Measurements from ENCODE around the gene VAV2. TPM values are rescaled to one million over a fixed set of nuclear protein-coding genes. Genes with fewer than 3 reads are reported as not detected.

Gene VAV2
- total and polyA plus RNA-seq, 2 experiments from 2014 or later = 10.8 to 15.3 TPM

GRCh38 chr9:133712221-133713100, 279.7 kb downstream of the VAV2 start:
- Histone ChIP-seq H3K4me3 (no peak overlapping the region), H3K27ac (no peak overlapping the region), H3K36me3 (no peaks in the 10 kb centered on the region), H3K4me1 (ENCODE audit: low read depth) (peaks cover 29% of the 10 kb centered on the region), H3K9me3 (ENCODE audit: low read depth) (no peaks in the 10 kb centered on the region), H3K27me3 (no peaks in the 10 kb centered on the region)
- TF ChIP-seq CTCF (IDR thresholded peaks at IDR 0.05; ENCODE audit: low read depth, low read length) = no peak
- no peak for DNase-seq (ENCODE audit: low read depth in 1 of 2, low spot score in 1 of 2)

Other genes with a start within 250 kb of the VAV2 start
- 18.6 and 26.8 TPM in 2 replicates for gene BRD3OS, start 33.2 kb upstream of the VAV2 start, total RNA-seq
- gene BRD3OS, start 33.2 kb upstream of the VAV2 start, polyA plus RNA-seq = 32.3 and 40.4 TPM in 2 replicates
- 27.0 and 42.6 TPM in 2 replicates for gene BRD3, start 75.7 kb upstream of the VAV2 start, total RNA-seq
- 43.2 and 44.9 TPM in 2 replicates for gene BRD3, start 75.7 kb upstream of the VAV2 start, polyA plus RNA-seq
- 26.0 and 27.3 TPM in 2 replicates for gene WDR5, start 143.8 kb upstream of the VAV2 start, total RNA-seq
- 21.0 and 27.3 TPM in 2 replicates for gene WDR5, start 143.8 kb upstream of the VAV2 start, polyA plus RNA-seq
- gene RNU6ATAC, start 172.2 kb upstream of the VAV2 start, total RNA-seq = not detected in 2 replicates
- not detected in 2 replicates for gene RNU6ATAC, start 172.2 kb upstream of the VAV2 start, polyA plus RNA-seq

All from cardiac muscle cell (in vitro differentiated cells and primary cell).